ENCODE data around the gene DUSP3. TPM values are rescaled to one million over a fixed set of nuclear protein-coding genes. Genes with fewer than 3 reads are reported as not detected.

Gene DUSP3
- polyA plus RNA-seq, 1 donor from 2014 or later, result 38.8 TPM

GRCh38 chr17:43813386-43813785 lies 34.6 kb upstream of the DUSP3 start:
- H3K79me2 ChIP-seq (replicated peaks; ENCODE audit: insufficient read depth, low read length), result no peaks in the 10 kb centered on the region
- no peak overlapping the region for H3K4me2 ChIP-seq (ENCODE audit: low read length)
- TF ChIP-seq SMC3 (conservative IDR thresholded peaks at IDR 0.05; ENCODE audit: poor library complexity) (no peak), TAF1 (IDR thresholded peaks at IDR 0.05; ENCODE audit: low read depth) (no peak), REST (IDR thresholded peaks at IDR 0.05; ENCODE audit: borderline replicate concordance) (no peak), MXI1 (conservative IDR thresholded peaks at IDR 0.05; ENCODE audit: poor library complexity, severe bottlenecking) (no peak), EP300 (conservative IDR thresholded peaks at IDR 0.05; ENCODE audit: poor library complexity, severe bottlenecking) (no peak)
- no peaks in the 10 kb centered on the region for H3K9me2 ChIP-seq (ENCODE audit: insufficient read depth, low read length)
- H3K9ac ChIP-seq (ENCODE audit: low read length), result no peak overlapping the region
- no peaks in the 10 kb centered on the region for H3K9me3 ChIP-seq (ENCODE audit: low read length)
- no peaks in the 10 kb centered on the region for H4K20me1 ChIP-seq (ENCODE audit: insufficient read depth)
- no peaks in the 10 kb centered on the region for H3K27me3 ChIP-seq (ENCODE audit: insufficient read depth, low read depth, low read length)
- H2AFZ ChIP-seq (ENCODE audit: low read depth, low read length), result no peak overlapping the region
- no peaks in the 10 kb centered on the region for H3F3A ChIP-seq (ENCODE audit: insufficient read depth, low read length, poor library complexity, severe bottlenecking)
- no peak overlapping the region for H3K27ac ChIP-seq (ENCODE audit: low read length)
- H3K4me3 ChIP-seq (ENCODE audit: low read length), result no peak overlapping the region
- H3K36me3 ChIP-seq (ENCODE audit: insufficient read depth, low read length), result peaks cover 5% of the 10 kb centered on the region

- Histone ChIP-seq H2AFZ (ENCODE audit: low read depth, low read length) (no peak overlapping the region), H4K20me1 (ENCODE audit: insufficient read depth) (no peaks in the 10 kb centered on the region), H3K36me3 (ENCODE audit: insufficient read depth, low read length) (peaks cover 5% of the 10 kb centered on the region)
Measured at GRCh38 chr17:43812396-43813265, 33.9 kb upstream of the DUSP3 start.

More at GRCh38 chr17:43812396-43813265, 33.9 kb upstream of the DUSP3 start:
- Histone ChIP-seq H3K27me3 (ENCODE audit: insufficient read depth, low read depth, low read length) (no peaks in the 10 kb centered on the region), H3K27ac (ENCODE audit: low read length) (no peak overlapping the region), H3K9ac (ENCODE audit: low read length) (no peak overlapping the region), H3F3A (ENCODE audit: insufficient read depth, low read length, poor library complexity, severe bottlenecking) (no peaks in the 10 kb centered on the region), H3K4me3 (ENCODE audit: low read length) (no peak overlapping the region), H3K9me2 (ENCODE audit: insufficient read depth, low read length) (no peaks in the 10 kb centered on the region), H3K4me2 (ENCODE audit: low read length) (no peak overlapping the region), H3K9me3 (ENCODE audit: low read length) (no peaks in the 10 kb centered on the region), H3K79me2 (replicated peaks; ENCODE audit: insufficient read depth, low read length) (no peaks in the 10 kb centered on the region)
- TF ChIP-seq CTCF (IDR thresholded peaks at IDR 0.05; ENCODE audit: poor library complexity, severe bottlenecking) (no peak), REST (IDR thresholded peaks at IDR 0.05; ENCODE audit: borderline replicate concordance) (no peak), EZH2 (IDR thresholded peaks at IDR 0.05; ENCODE audit: borderline replicate concordance, insufficient read depth, low read length, poor library complexity, severe bottlenecking) (no peak), SMC3 (conservative IDR thresholded peaks at IDR 0.05; ENCODE audit: poor library complexity) (no peak), TAF1 (IDR thresholded peaks at IDR 0.05; ENCODE audit: low read depth) (no peak), MXI1 (conservative IDR thresholded peaks at IDR 0.05; ENCODE audit: poor library complexity, severe bottlenecking) (no peak), RAD21 (conservative IDR thresholded peaks at IDR 0.05) (no peak), EP300 (conservative IDR thresholded peaks at IDR 0.05; ENCODE audit: poor library complexity, severe bottlenecking) (no peak), POLR2AphosphoS5 (IDR thresholded peaks at IDR 0.05) (no peak)

Measured in neural cell (in vitro differentiated cells).